HepG2 (cell line): ENCODE results near the gene LSM6. TPM values are rescaled to one million over a fixed set of nuclear protein-coding genes. Genes with fewer than 3 reads are reported as not detected.

Experiments used
- BORCS8-MEF2B ChIP-seq: sonication (generic); formaldehyde crosslinking; IDR thresholded peaks from 2 replicates; pipeline ENCODE4 v1.8.0; 2022; ENCODE audit warnings: mild to moderate bottlenecking, missing genetic modification reagents
- CREB1 ChIP-seq, 2 experiments: fragments of 450-650 bp in 1 of 2; IDR thresholded peaks; 2 replicates each; pipeline ENCODE4 v1.6.1; 2016 to 2017; ENCODE audit warnings: control low read depth in 1 of 2, mild to moderate bottlenecking in 1 of 2, missing compliant biosample characterization in 1 of 2, missing genetic modification characterization in 1 of 2
- GABPB1 ChIP-seq: IDR thresholded peaks from 2 replicates; pipeline ENCODE4 v1.6.1; 2016; ENCODE audit warnings: mild to moderate bottlenecking, missing genetic modification reagents, moderate library complexity, missing compliant biosample characterization
- GLI4 ChIP-seq: sonication (generic); formaldehyde crosslinking; IDR thresholded peaks from 2 replicates; pipeline ENCODE4 v1.5.1; 2020; ENCODE audit warnings: missing genetic modification reagents, mild to moderate bottlenecking, moderate library complexity, borderline replicate concordance
- KAT2B ChIP-seq: fragments of 150-350 bp; IDR thresholded peaks from 2 replicates; pipeline ENCODE4 v1.6.1; 2014; ENCODE audit warnings: low read depth, low read length, borderline replicate concordance
- MAF1 ChIP-seq: sonication (generic); formaldehyde crosslinking; IDR thresholded peaks from 2 replicates; pipeline ENCODE4 v1.5.0; 2020; ENCODE audit warnings: missing genetic modification reagents, borderline replicate concordance
- ZC3H4 ChIP-seq: sonication (generic); formaldehyde crosslinking; IDR thresholded peaks from 2 replicates; pipeline ENCODE4 v1.4.0; 2020; ENCODE audit warnings: missing genetic modification reagents, borderline replicate concordance
- ZNF17 ChIP-seq: sonication (generic); formaldehyde crosslinking; IDR thresholded peaks from 2 replicates; pipeline ENCODE4 v1.5.0; 2020; ENCODE audit warnings: mild to moderate bottlenecking, missing genetic modification reagents
- ZNF20 ChIP-seq: sonication (generic); formaldehyde crosslinking; IDR thresholded peaks from 2 replicates; pipeline ENCODE4 v1.4.0; 2020; ENCODE audit warnings: mild to moderate bottlenecking, moderate library complexity, missing genetic modification reagents
- ZNF296 ChIP-seq: sonication (generic); formaldehyde crosslinking; conservative IDR thresholded peaks from 2 replicates; pipeline ENCODE4 v1.5.0; 2020; ENCODE audit warnings: mild to moderate bottlenecking, missing genetic modification reagents
- ZNF432 ChIP-seq: sonication (generic); formaldehyde crosslinking; IDR thresholded peaks from 2 replicates; pipeline ENCODE4 v1.5.0; 2020; ENCODE audit warnings: missing genetic modification reagents, mild to moderate bottlenecking, borderline replicate concordance
- ZNF567 ChIP-seq: sonication (generic); formaldehyde crosslinking; IDR thresholded peaks from 2 replicates; pipeline ENCODE4 v1.8.1; 2023; ENCODE audit warnings: mild to moderate bottlenecking, missing genetic modification reagents, borderline replicate concordance
- ZNF569 ChIP-seq: sonication (generic); formaldehyde crosslinking; IDR thresholded peaks from 2 replicates; pipeline ENCODE4 v1.5.0; 2020; ENCODE audit warnings: mild to moderate bottlenecking, missing genetic modification reagents, moderate library complexity, borderline replicate concordance
- ZNF609 ChIP-seq: sonication (generic); formaldehyde crosslinking; IDR thresholded peaks from 2 replicates; pipeline ENCODE4 v1.4.0; 2020; ENCODE audit warnings: mild to moderate bottlenecking, missing genetic modification reagents, borderline replicate concordance
- ZNF615 ChIP-seq: sonication (generic); formaldehyde crosslinking; IDR thresholded peaks from 2 replicates; pipeline ENCODE4 v1.5.0; 2020; ENCODE audit warnings: mild to moderate bottlenecking, missing genetic modification reagents, borderline replicate concordance
- ZNF674 ChIP-seq: sonication (generic); formaldehyde crosslinking; IDR thresholded peaks from 2 replicates; pipeline ENCODE4 v1.5.0; 2020; ENCODE audit warnings: low read depth, mild to moderate bottlenecking, missing genetic modification reagents
- ZNF816 ChIP-seq: sonication (generic); formaldehyde crosslinking; IDR thresholded peaks from 2 replicates; pipeline ENCODE4 v1.8.0; 2022; ENCODE audit warnings: missing genetic modification reagents, mild to moderate bottlenecking, borderline replicate concordance
- ZNF879 ChIP-seq: sonication (generic); formaldehyde crosslinking; IDR thresholded peaks from 2 replicates; pipeline ENCODE4 v1.8.1; 2023; ENCODE audit warnings: missing genetic modification reagents
- polyA plus RNA-seq, 8 experiments: library from polyadenylated mRNA; depleted of rRNA in 3 of 8; stranded (reverse) in 7 of 8; unstranded in 1 of 8; fragments of >200 nt; fragmentation: Illumina TruSeq in 4 of 8; extraction: Trizol in 4 of 8; gene quantifications; 2 replicates each; pipeline versions ENCODE4 v1.2.1 to v1.2.3, GENCODE V29; 2011 to 2016; ENCODE audit warnings: low read depth in 4 of 8, missing spikeins in 1 of 8, mixed read lengths in 1 of 8; ENCODE audit not compliant: insufficient read depth in 1 of 8
- total RNA-seq, 5 experiments: library from RNA; depleted of rRNA; stranded (reverse); fragments of >200 nt; fragmentation: Illumina TruSeq; extraction: Trizol; gene quantifications; 2 replicates each; pipeline ENCODE4 v1.2.3, GENCODE V29; 2016; ENCODE audit warnings: low read depth in 1 of 5
- TF ChIP-seq, protein P1 (sequence below): sonication (generic); formaldehyde crosslinking; IDR thresholded peaks from 2 replicates; pipeline ENCODE4 v1.4.0; 2020; ENCODE audit warnings: missing genetic modification reagents, borderline replicate concordance

The LSM6 gene
- total and polyA plus RNA-seq, 2 of the 13 experiments (the other 11 are each of a cell fraction or from before 2014, with no cell fraction given): 14.6 to 83.3 TPM

DNA sequence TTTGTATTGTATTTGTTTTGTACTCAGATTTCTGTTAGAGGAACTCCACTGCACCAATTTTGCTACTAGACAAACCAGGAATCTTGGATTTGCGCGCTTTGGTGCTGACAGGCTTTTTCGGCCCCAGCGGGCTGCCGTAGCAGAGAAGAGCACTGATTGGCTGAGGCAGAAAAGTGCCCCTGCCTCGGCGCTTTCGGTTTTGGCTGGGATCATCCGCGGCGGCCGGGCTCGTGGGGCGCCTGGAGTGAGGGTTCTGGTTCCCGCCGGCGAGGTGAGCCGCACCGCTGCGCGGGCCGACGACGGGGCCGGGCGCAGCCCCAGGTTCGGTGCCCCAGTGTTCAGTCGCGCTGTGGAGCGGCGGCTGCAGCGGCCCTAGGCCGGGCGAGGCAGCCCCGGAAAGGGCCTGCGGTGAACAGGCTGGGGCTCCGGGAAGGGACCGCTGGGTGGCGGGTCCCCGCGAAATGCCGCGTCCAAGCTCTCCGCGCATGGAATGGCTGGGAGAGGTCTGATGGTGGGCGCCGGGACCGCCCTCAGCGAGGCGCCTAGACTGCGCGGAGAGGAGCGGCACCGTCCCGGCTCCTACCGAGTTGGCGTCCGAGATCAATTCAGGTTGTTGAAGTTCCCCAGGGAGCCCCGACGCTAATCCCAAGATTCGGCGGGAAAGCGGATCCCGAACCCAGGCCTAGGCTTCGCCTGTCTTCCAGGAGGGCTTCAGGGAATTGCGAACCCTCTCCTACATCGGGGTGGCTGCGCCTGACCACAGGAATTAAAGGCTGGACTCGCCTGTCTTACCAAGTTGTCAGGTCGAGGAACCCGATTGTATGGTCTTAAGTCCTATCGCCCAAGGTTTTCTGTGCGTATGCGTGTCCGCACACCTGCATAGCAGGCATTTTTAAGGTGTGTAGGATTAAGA is at the start of gene LSM6 (continued):
- TF ChIP-seq ZNF609: no peak
- TF ChIP-seq MAF1 (CRISPR knock-in tag): no peak
- no peak for TF ChIP-seq ZNF20
- TF ChIP-seq ZNF17: no peak
- 0 out of 2 replicates have a peak, but pooled peaks have one; percentile 27 for TF ChIP-seq ZNF816
- TF ChIP-seq CREB1 (IDR thresholded peaks at IDR 0.05): no peak
- no peak for TF ChIP-seq CREB1 (CRISPR knock-in tag; IDR thresholded peaks at IDR 0.05)
- no peak for TF ChIP-seq ZNF296 (CRISPR knock-in tag)
- TF ChIP-seq, protein P1, sequence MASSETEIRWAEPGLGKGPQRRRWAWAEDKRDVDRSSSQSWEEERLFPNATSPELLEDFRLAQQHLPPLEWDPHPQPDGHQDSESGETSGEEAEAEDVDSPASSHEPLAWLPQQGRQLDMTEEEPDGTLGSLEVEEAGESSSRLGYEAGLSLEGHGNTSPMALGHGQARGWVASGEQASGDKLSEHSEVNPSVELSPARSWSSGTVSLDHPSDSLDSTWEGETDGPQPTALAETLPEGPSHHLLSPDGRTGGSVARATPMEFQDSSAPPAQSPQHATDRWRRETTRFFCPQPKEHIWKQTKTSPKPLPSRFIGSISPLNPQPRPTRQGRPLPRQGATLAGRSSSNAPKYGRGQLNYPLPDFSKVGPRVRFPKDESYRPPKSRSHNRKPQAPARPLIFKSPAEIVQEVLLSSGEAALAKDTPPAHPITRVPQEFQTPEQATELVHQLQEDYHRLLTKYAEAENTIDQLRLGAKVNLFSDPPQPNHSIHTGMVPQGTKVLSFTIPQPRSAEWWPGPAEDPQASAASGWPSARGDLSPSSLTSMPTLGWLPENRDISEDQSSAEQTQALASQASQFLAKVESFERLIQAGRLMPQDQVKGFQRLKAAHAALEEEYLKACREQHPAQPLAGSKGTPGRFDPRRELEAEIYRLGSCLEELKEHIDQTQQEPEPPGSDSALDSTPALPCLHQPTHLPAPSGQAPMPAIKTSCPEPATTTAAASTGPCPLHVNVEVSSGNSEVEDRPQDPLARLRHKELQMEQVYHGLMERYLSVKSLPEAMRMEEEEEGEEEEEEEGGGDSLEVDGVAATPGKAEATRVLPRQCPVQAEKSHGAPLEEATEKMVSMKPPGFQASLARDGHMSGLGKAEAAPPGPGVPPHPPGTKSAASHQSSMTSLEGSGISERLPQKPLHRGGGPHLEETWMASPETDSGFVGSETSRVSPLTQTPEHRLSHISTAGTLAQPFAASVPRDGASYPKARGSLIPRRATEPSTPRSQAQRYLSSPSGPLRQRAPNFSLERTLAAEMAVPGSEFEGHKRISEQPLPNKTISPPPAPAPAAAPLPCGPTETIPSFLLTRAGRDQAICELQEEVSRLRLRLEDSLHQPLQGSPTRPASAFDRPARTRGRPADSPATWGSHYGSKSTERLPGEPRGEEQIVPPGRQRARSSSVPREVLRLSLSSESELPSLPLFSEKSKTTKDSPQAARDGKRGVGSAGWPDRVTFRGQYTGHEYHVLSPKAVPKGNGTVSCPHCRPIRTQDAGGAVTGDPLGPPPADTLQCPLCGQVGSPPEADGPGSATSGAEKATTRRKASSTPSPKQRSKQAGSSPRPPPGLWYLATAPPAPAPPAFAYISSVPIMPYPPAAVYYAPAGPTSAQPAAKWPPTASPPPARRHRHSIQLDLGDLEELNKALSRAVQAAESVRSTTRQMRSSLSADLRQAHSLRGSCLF (CRISPR knock-in tag): no peak
- TF ChIP-seq ZNF615 (CRISPR knock-in tag): no peak
- TF ChIP-seq ZNF432 (CRISPR knock-in tag): no peak
- TF ChIP-seq ZC3H4 (CRISPR knock-in tag): no peak
- TF ChIP-seq GABPB1 (CRISPR knock-in tag): peak; percentile 77
- TF ChIP-seq ZNF569 (CRISPR knock-in tag): no peak
- peak; percentile 53; the same call in 1 of the 2 replicates for TF ChIP-seq GLI4 (CRISPR knock-in tag)
- no peak for TF ChIP-seq ZNF567 (CRISPR knock-in tag)
- TF ChIP-seq ZNF674 (CRISPR knock-in tag): no peak
- no peak for TF ChIP-seq BORCS8-MEF2B (CRISPR knock-in tag)
- TF ChIP-seq KAT2B: no peak
- TF ChIP-seq ZNF879 (CRISPR knock-in tag): no peak
